GM19455 (cell line): ENCODE measurements around the gene ATP11A.
A peak's percentile ranks its signal among the peaks of the same experiment; 100 is the strongest.

Experiments
- ATAC-seq: cut with Tn5 transposase; IDR thresholded peaks from one replicate; pipeline ENCODE4 v1.9.1; 2021; ENCODE audit not compliant: unreplicated experiment

The ATP11A gene

GRCh38 chr13:112917056-112917664, 227.3 kb downstream of the ATP11A start:
- ATAC-seq = no peak

GRCh38 chr13:112917737-112918136, 227.9 kb downstream of the ATP11A start:
- no peak for ATAC-seq

GRCh38 chr13:112918266-112918665, 228.4 kb downstream of the ATP11A start:
- ATAC-seq = no peak

- no peak for ATAC-seq
Measured at GRCh38 chr13:112918746-112919145, 228.9 kb downstream of the ATP11A start.

- no peak for ATAC-seq
Measured at GRCh38 chr13:112923962-112924361, 234.1 kb downstream of the ATP11A start.

GRCh38 chr13:112924365-112924764, 234.5 kb downstream of the ATP11A start:
- ATAC-seq = no peak

GRCh38 chr13:112926003-112926402, 236.2 kb downstream of the ATP11A start:
- ATAC-seq = no peak

GRCh38 chr13:112926993-112927392, 237.2 kb downstream of the ATP11A start:
- ATAC-seq = no peak

- ATAC-seq = no peak
Measured at GRCh38 chr13:112928020-112928971, 238.5 kb downstream of the ATP11A start.

- ATAC-seq = no peak
Measured at GRCh38 chr13:112928972-112929782, 239.3 kb downstream of the ATP11A start.

- no peak for ATAC-seq
Measured at GRCh38 chr13:112929783-112930055, 239.9 kb downstream of the ATP11A start.

- no peak for ATAC-seq
Measured at GRCh38 chr13:112930192-112930591, 240.4 kb downstream of the ATP11A start.

- peak; percentile 91 for ATAC-seq
Measured at GRCh38 chr13:112931028-112931934, 241.4 kb downstream of the ATP11A start.

- ATAC-seq = no peak
Measured at GRCh38 chr13:112932971-112933370, 243.1 kb downstream of the ATP11A start.

GRCh38 chr13:112933649-112934048, 243.8 kb downstream of the ATP11A start:
- ATAC-seq = no peak

- ATAC-seq = no peak
Measured at GRCh38 chr13:112934078-112934477, 244.2 kb downstream of the ATP11A start.
